Measurements from ENCODE around the gene TMEM212.

DNA sequence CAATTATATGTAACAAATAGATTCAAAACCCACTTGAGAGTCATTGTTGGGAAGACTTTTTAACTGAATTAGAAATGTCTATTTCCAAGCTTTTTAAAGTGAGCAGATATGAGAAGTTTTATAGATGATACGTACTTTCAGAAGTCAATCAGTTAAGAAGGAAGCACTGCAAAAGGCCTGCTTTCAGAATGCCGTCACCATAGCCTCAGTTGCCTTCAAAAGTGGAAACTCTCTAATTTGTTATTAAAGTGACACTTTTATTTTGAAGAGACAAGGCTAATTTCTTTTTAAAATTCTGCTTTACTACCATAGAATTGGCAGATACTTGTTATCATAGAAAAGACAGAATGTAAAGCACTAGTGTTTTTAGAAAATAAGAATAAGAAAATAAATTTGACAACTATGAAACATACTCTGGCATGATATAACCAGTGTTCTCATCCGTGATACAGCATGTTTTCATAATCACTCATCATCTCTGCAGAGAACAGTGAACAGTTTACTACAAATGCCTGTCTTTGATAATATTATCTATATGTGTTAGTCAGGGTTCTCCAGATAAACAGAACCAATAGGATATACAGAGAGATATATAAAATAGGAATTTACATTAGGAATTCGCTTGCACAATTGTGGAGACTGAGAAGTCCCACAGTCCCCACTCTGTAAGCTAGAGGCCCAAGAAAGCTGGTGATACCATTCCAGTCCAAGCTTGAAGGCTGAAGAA is 25.9 kb upstream of the TMEM212 start:
- TF ChIP-seq POLR2A (IDR thresholded peaks at IDR 0.05; ENCODE audit: low read depth, low read length) (no peak), POLR2AphosphoS5 (IDR thresholded peaks at IDR 0.05; ENCODE audit: low read depth, low read length) (no peak), TAF1 (IDR thresholded peaks at IDR 0.05; ENCODE audit: borderline replicate concordance, low read depth, low read length) (no peak)

Data from GM12892 (cell line).